Measurements from ENCODE around the gene PLA2R1.

The PLA2R1 gene

DNA sequence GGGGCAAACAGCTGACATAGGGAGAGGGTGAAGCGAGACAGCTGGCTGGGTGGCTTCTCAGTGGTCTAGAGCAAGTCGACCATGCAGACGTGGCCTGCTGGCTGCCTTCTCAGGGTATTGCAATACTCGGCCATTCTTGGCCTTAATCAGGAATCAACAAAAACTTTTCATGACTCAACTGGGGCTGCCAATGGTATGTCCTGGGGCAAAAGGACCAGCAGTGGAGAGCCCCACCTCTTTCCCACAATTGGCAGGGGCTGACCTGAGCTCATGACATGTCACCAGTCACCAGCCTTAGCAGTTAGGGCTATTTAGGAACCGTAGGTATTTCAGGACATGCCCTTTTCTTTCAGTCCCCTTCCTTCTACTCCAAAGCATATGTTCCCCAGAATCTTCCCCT, 19.1 kb downstream of the PLA2R1 start:
- H3K27me3 ChIP-seq (ENCODE audit: insufficient read depth, low read length): no peaks in the 10 kb centered on the region
- H3K4me1 ChIP-seq (ENCODE audit: insufficient read depth, low read length, severe bottlenecking): no peaks in the 10 kb centered on the region
- no peaks in the 10 kb centered on the region for H3K79me2 ChIP-seq (ENCODE audit: insufficient read depth, low read length)
- no peak overlapping the region for H3K4me3 ChIP-seq (ENCODE audit: low read depth, low read length, poor library complexity, severe bottlenecking)
- no peak overlapping the region for H3K9ac ChIP-seq (ENCODE audit: low read length)
- H2AFZ ChIP-seq (ENCODE audit: low read length): no peak overlapping the region
- H4K20me1 ChIP-seq (ENCODE audit: insufficient read depth, low read length): no peaks in the 10 kb centered on the region
- H3K4me2 ChIP-seq (ENCODE audit: low read length): no peak overlapping the region
- no peak overlapping the region for H3K27ac ChIP-seq (ENCODE audit: low read depth, low read length, poor library complexity, severe bottlenecking)
- no peaks in the 10 kb centered on the region for H3F3A ChIP-seq (ENCODE audit: insufficient read depth, low read length)
- TF ChIP-seq, protein P1, sequence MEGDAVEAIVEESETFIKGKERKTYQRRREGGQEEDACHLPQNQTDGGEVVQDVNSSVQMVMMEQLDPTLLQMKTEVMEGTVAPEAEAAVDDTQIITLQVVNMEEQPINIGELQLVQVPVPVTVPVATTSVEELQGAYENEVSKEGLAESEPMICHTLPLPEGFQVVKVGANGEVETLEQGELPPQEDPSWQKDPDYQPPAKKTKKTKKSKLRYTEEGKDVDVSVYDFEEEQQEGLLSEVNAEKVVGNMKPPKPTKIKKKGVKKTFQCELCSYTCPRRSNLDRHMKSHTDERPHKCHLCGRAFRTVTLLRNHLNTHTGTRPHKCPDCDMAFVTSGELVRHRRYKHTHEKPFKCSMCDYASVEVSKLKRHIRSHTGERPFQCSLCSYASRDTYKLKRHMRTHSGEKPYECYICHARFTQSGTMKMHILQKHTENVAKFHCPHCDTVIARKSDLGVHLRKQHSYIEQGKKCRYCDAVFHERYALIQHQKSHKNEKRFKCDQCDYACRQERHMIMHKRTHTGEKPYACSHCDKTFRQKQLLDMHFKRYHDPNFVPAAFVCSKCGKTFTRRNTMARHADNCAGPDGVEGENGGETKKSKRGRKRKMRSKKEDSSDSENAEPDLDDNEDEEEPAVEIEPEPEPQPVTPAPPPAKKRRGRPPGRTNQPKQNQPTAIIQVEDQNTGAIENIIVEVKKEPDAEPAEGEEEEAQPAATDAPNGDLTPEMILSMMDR (IDR thresholded peaks at IDR 0.05; ENCODE audit: low read length): no peak
- TF ChIP-seq EZH2 (IDR thresholded peaks at IDR 0.05; ENCODE audit: borderline replicate concordance, low read length): no peak
- no peaks in the 10 kb centered on the region for H3K9me2 ChIP-seq (ENCODE audit: low read depth, low read length)
- H3K36me3 ChIP-seq (ENCODE audit: insufficient read depth, low read length): no peaks in the 10 kb centered on the region
- H3K9me3 ChIP-seq (ENCODE audit: low read length): no peaks in the 10 kb centered on the region

DNA sequence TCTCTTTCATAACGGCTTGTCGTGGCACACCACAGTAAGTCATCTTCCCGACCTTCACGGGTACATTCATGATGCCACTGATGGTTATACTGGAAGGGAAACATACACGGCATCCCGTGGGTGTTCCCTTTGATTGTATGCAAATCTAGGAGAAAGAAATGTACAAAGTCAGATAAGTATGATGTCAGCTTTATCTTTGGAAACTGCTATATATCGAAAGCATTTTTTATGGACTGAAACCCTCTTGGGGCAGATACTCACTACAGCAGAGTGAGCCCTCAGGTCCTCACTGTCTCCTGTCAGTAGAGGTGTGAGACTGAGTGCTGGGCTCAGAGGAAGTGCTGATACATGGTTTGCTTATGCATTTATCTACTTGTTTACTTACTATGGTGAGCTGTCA, 20.4 kb downstream of the PLA2R1 start:
- no peaks in the 10 kb centered on the region for H4K20me1 ChIP-seq (ENCODE audit: insufficient read depth, low read length)
- H3K4me3 ChIP-seq (ENCODE audit: low read depth, low read length, poor library complexity, severe bottlenecking): no peak overlapping the region
- no peak for TF ChIP-seq EZH2 (IDR thresholded peaks at IDR 0.05; ENCODE audit: borderline replicate concordance, low read length)
- TF ChIP-seq, protein P1 (IDR thresholded peaks at IDR 0.05; ENCODE audit: low read length): no peak
- H3K79me2 ChIP-seq (ENCODE audit: insufficient read depth, low read length): no peaks in the 10 kb centered on the region
- H3K4me2 ChIP-seq (ENCODE audit: low read length): no peak overlapping the region
- no peak overlapping the region for H3K9ac ChIP-seq (ENCODE audit: low read length)
- H3K9me3 ChIP-seq (ENCODE audit: low read length): no peaks in the 10 kb centered on the region
- no peak overlapping the region for H3K27ac ChIP-seq (ENCODE audit: low read depth, low read length, poor library complexity, severe bottlenecking)
- H3K9me2 ChIP-seq (ENCODE audit: low read depth, low read length): no peaks in the 10 kb centered on the region
- H3F3A ChIP-seq (ENCODE audit: insufficient read depth, low read length): no peaks in the 10 kb centered on the region
- H3K4me1 ChIP-seq (ENCODE audit: insufficient read depth, low read length, severe bottlenecking): no peaks in the 10 kb centered on the region
- no peaks in the 10 kb centered on the region for H3K27me3 ChIP-seq (ENCODE audit: insufficient read depth, low read length)
- no peaks in the 10 kb centered on the region for H3K36me3 ChIP-seq (ENCODE audit: insufficient read depth, low read length)
- H2AFZ ChIP-seq (ENCODE audit: low read length): no peak overlapping the region

DNA sequence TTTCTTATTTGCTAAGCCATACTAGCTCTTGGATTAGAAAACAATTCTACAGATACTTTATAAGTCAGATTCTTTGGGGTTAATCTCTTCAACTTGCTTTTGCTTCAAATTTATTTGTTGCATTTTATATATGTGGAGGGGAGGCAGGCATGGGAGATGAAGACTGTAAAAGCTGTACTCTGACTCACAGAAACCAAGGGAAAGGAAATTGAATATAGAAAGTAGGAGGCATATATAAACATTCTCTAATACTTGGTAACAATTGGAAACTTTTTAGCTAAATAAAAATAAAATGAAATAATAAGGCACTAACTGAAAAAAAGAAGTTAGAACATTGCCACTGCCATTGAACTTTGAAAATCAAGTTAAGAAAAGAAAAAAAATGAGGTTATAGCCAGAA, 21.3 kb downstream of the PLA2R1 start:
- no peak overlapping the region for H3K4me3 ChIP-seq (ENCODE audit: low read depth, low read length, poor library complexity, severe bottlenecking)
- H3K36me3 ChIP-seq (ENCODE audit: insufficient read depth, low read length): no peaks in the 10 kb centered on the region

More for the DNA sequence above, 21.3 kb downstream of the PLA2R1 start:
- no peak overlapping the region for H2AFZ ChIP-seq (ENCODE audit: low read length)
- no peaks in the 10 kb centered on the region for H3K79me2 ChIP-seq (ENCODE audit: insufficient read depth, low read length)
- no peaks in the 10 kb centered on the region for H3K9me2 ChIP-seq (ENCODE audit: low read depth, low read length)
- H3K9ac ChIP-seq (ENCODE audit: low read length): no peak overlapping the region
- H3K27ac ChIP-seq (ENCODE audit: low read depth, low read length, poor library complexity, severe bottlenecking): no peak overlapping the region
- no peaks in the 10 kb centered on the region for H4K20me1 ChIP-seq (ENCODE audit: insufficient read depth, low read length)
- H3K9me3 ChIP-seq (ENCODE audit: low read length): no peaks in the 10 kb centered on the region
- H3K27me3 ChIP-seq (ENCODE audit: insufficient read depth, low read length): no peaks in the 10 kb centered on the region
- TF ChIP-seq EZH2 (IDR thresholded peaks at IDR 0.05; ENCODE audit: borderline replicate concordance, low read length): no peak
- TF ChIP-seq, protein P1 (IDR thresholded peaks at IDR 0.05; ENCODE audit: low read length): no peak
- no peak overlapping the region for H3K4me2 ChIP-seq (ENCODE audit: low read length)
- no peaks in the 10 kb centered on the region for H3K4me1 ChIP-seq (ENCODE audit: insufficient read depth, low read length, severe bottlenecking)
- no peaks in the 10 kb centered on the region for H3F3A ChIP-seq (ENCODE audit: insufficient read depth, low read length)
